Stimulated activated CD4-positive, alpha-beta T cell treated with anti-CD3 and anti-CD28 coated beads, Interleukin-15, amount 100 ng/mL, for 48 hours (primary cell): ENCODE results near the gene DDI2.
"Not testable (repeated sequence)": the region's sequence is repeated elsewhere in the genome, so short reads cannot be mapped to it uniquely, and the experiment has no call there.

Experiments
- DNase-seq, 2 donors: peaks; one replicate each; pipeline ENCODE4 v3.0.0-alpha.2; 2020; ENCODE audit warnings: low read depth in 2 of 2

The DDI2 gene

GRCh38 chr1:15636436-15636835 lies 19.2 kb downstream of the DDI2 start:
- no peak for DNase-seq

GRCh38 chr1:15637826-15638225 lies 20.6 kb downstream of the DDI2 start:
- no peak for DNase-seq

GRCh38 chr1:15639262-15639661 lies 22.0 kb downstream of the DDI2 start:
- DNase-seq: no peak

- DNase-seq: no peak
Observed at GRCh38 chr1:15639931-15640330, 22.7 kb downstream of the DDI2 start.

- DNase-seq: no peak
Observed at GRCh38 chr1:15640667-15641066, 23.4 kb downstream of the DDI2 start.

GRCh38 chr1:15649937-15650336 lies 32.7 kb downstream of the DDI2 start:
- no peak for DNase-seq

GRCh38 chr1:15650433-15650832 lies 33.2 kb downstream of the DDI2 start:
- DNase-seq: no peak

GRCh38 chr1:15652130-15652529 lies 34.9 kb downstream of the DDI2 start:
- not testable (repeated sequence) for DNase-seq

- no peak for DNase-seq
Observed at GRCh38 chr1:15654091-15654690, 36.9 kb downstream of the DDI2 start.

GRCh38 chr1:15656464-15656863 lies 39.2 kb downstream of the DDI2 start:
- no peak for DNase-seq

GRCh38 chr1:15657021-15657420 lies 39.8 kb downstream of the DDI2 start:
- no peak for DNase-seq

GRCh38 chr1:15660151-15660550 lies 42.9 kb downstream of the DDI2 start:
- DNase-seq: no peak

GRCh38 chr1:15662477-15662876 lies 45.2 kb downstream of the DDI2 start:
- no peak for DNase-seq

GRCh38 chr1:15663925-15664324 lies 46.7 kb downstream of the DDI2 start:
- DNase-seq: no peak

GRCh38 chr1:15667362-15667761 lies 50.1 kb downstream of the DDI2 start:
- no peak for DNase-seq

- DNase-seq: no peak
Observed at GRCh38 chr1:15668089-15668754, 51.0 kb downstream of the DDI2 start.

GRCh38 chr1:15669074-15669473 lies 51.8 kb downstream of the DDI2 start:
- DNase-seq: no peak

- DNase-seq: no peak
Observed at GRCh38 chr1:15669864-15670263, 52.6 kb downstream of the DDI2 start.

GRCh38 chr1:15671430-15671829 lies 54.2 kb downstream of the DDI2 start:
- DNase-seq: no peak

- no peak for DNase-seq
Observed at GRCh38 chr1:15674386-15675159, 57.3 kb downstream of the DDI2 start.

- no peak for DNase-seq
Observed at GRCh38 chr1:15676010-15676409, 58.8 kb downstream of the DDI2 start.

- no peak for DNase-seq
Observed at GRCh38 chr1:15676688-15677661, 59.7 kb downstream of the DDI2 start.
